HepG2 (cell line): ENCODE data around the gene PACS2. TPM values are rescaled to one million over a fixed set of nuclear protein-coding genes. Genes with fewer than 3 reads are reported as not detected.

ENCODE experiments used
- FOXC1 ChIP-seq: sonication (generic); formaldehyde crosslinking; IDR thresholded peaks from 2 replicates; pipeline ENCODE4 v1.8.0; 2022; ENCODE audit warnings: mild to moderate bottlenecking, missing genetic modification reagents, borderline replicate concordance
- FOXO1 ChIP-seq: sonication (generic); formaldehyde crosslinking; IDR thresholded peaks from 2 replicates; pipeline ENCODE4 v1.4.0; 2020; ENCODE audit warnings: missing genetic modification reagents
- KAT7 ChIP-seq: IDR thresholded peaks from 2 replicates; pipeline ENCODE4 v1.6.1; 2018; ENCODE audit warnings: borderline replicate concordance, missing compliant biosample characterization
- PLSCR1 ChIP-seq: sonication (generic); formaldehyde crosslinking; IDR thresholded peaks from 2 replicates; pipeline ENCODE4 v1.5.0; 2020; ENCODE audit warnings: missing genetic modification reagents, mild to moderate bottlenecking, borderline replicate concordance
- SIX1 ChIP-seq: sonication (generic); formaldehyde crosslinking; IDR thresholded peaks from 2 replicates; pipeline ENCODE4 v1.4.0; 2020; ENCODE audit warnings: missing genetic modification reagents, borderline replicate concordance
- THYN1 ChIP-seq: sonication (generic); formaldehyde crosslinking; IDR thresholded peaks from 2 replicates; pipeline ENCODE4 v1.8.1; 2023; ENCODE audit warnings: low read depth, mild to moderate bottlenecking, moderate library complexity, missing genetic modification reagents, borderline replicate concordance
- U2AF1 ChIP-seq: fragments of 200-400 bp; formaldehyde crosslinking; optimal IDR thresholded peaks from 2 replicates; pipeline ENCODE3; 2017; ENCODE audit warnings: mild to moderate bottlenecking, low read depth, low read length
- ZNF513 ChIP-seq: sonication (generic); formaldehyde crosslinking; conservative IDR thresholded peaks from 2 replicates; pipeline ENCODE4 v1.5.0; 2020; ENCODE audit warnings: missing genetic modification reagents
- ZNF552 ChIP-seq: sonication (generic); formaldehyde crosslinking; IDR thresholded peaks from 2 replicates; pipeline ENCODE4 v1.9.0; 2022; ENCODE audit warnings: missing genetic modification reagents, mild to moderate bottlenecking, borderline replicate concordance
- ZNF629 ChIP-seq: sonication (generic); formaldehyde crosslinking; conservative IDR thresholded peaks from 2 replicates; pipeline ENCODE4 v1.5.0; 2020; ENCODE audit warnings: missing genetic modification reagents
- ZNF678 ChIP-seq: sonication (generic); formaldehyde crosslinking; IDR thresholded peaks from 2 replicates; pipeline ENCODE4 v1.4.0; 2020; ENCODE audit warnings: mild to moderate bottlenecking, missing genetic modification reagents
- ZNF788 ChIP-seq: sonication (generic); formaldehyde crosslinking; IDR thresholded peaks from 2 replicates; pipeline ENCODE4 v1.5.0; 2020; ENCODE audit warnings: mild to moderate bottlenecking, missing genetic modification reagents, borderline replicate concordance
- ZSCAN20 ChIP-seq: sonication (generic); formaldehyde crosslinking; IDR thresholded peaks from 2 replicates; pipeline ENCODE4 v1.4.0; 2020; ENCODE audit warnings: missing genetic modification reagents, mild to moderate bottlenecking, borderline replicate concordance
- polyA plus RNA-seq, 8 experiments: library from polyadenylated mRNA; depleted of rRNA in 3 of 8; stranded (reverse) in 7 of 8; unstranded in 1 of 8; fragments of >200 nt; fragmentation: Illumina TruSeq in 4 of 8; extraction: Trizol in 4 of 8; gene quantifications; 2 replicates each; pipeline versions ENCODE4 v1.2.1 to v1.2.3, GENCODE V29; 2011 to 2016; ENCODE audit warnings: low read depth in 4 of 8, missing spikeins in 1 of 8, mixed read lengths in 1 of 8; ENCODE audit not compliant: insufficient read depth in 1 of 8
- total RNA-seq, 5 experiments: library from RNA; depleted of rRNA; stranded (reverse); fragments of >200 nt; fragmentation: Illumina TruSeq; extraction: Trizol; gene quantifications; 2 replicates each; pipeline ENCODE4 v1.2.3, GENCODE V29; 2016; ENCODE audit warnings: low read depth in 1 of 5
- TF ChIP-seq, protein P1 (sequence below): fragments of 450-650 bp; IDR thresholded peaks from 2 replicates; pipeline ENCODE4 v1.6.1; 2017; ENCODE audit warnings: mild to moderate bottlenecking
- TF ChIP-seq, protein P2 (sequence below): sonication (generic); formaldehyde crosslinking; IDR thresholded peaks from 2 replicates; pipeline ENCODE4 v1.4.0; 2020; ENCODE audit warnings: missing genetic modification reagents, borderline replicate concordance
- TF ChIP-seq, protein P3 (sequence below): sonication (generic); formaldehyde crosslinking; IDR thresholded peaks from 2 replicates; pipeline ENCODE4 v1.8.0; 2022; ENCODE audit warnings: mild to moderate bottlenecking, missing genetic modification reagents; ENCODE audit not compliant: insufficient replicate concordance

PACS2 gene
- total and polyA plus RNA-seq, 2 of the 13 experiments (the other 11 are each of a cell fraction or from before 2014, with no cell fraction given): 23.6 to 27.6 TPM

DNA sequence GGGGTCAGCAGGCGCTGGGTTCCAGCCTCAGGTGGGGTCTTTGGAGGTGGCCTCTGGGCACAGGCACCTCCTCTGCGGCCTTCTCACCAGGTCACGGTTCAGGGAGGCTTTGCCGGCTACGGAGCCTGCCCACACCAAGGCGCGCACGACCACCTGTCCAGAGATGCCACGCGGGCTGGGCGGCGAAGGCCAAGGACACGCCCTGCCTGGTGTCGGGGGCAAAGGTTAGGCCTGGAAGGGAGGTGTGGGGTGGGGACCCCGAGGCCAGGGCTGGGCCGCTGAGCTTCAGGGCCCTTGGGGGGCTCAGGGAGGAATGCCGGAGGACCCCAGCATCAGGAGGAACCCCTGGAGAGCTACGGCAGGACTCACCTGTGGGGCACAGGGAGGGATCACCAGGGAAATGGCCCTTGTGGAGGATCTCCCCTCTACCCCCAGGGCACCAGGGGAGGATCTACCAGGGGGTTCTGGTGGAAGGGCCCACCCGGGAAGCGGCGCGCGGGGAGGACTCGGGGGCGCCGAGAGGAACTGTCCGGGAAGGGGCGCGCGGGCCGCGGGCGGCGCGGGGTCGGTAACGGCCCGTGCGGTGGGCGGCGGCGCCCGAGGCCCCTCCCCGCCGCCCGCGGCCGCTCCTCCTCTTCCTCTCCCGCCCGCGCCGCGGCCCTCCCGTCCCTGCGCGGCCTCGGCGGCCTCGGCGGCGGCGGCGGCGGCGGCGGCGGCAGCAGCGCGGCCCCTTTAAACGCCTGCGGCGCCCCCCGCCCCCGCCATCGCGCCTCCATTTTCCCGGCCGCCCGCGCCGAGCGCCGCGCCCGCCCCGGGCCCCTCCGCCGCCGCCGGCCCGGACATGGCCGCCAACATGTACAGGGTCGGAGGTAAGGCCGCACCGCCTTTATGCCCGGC, 104.9 kb downstream of the PACS2 start, which contains the start of gene MTA1 (continued):
- TF ChIP-seq, protein P1, sequence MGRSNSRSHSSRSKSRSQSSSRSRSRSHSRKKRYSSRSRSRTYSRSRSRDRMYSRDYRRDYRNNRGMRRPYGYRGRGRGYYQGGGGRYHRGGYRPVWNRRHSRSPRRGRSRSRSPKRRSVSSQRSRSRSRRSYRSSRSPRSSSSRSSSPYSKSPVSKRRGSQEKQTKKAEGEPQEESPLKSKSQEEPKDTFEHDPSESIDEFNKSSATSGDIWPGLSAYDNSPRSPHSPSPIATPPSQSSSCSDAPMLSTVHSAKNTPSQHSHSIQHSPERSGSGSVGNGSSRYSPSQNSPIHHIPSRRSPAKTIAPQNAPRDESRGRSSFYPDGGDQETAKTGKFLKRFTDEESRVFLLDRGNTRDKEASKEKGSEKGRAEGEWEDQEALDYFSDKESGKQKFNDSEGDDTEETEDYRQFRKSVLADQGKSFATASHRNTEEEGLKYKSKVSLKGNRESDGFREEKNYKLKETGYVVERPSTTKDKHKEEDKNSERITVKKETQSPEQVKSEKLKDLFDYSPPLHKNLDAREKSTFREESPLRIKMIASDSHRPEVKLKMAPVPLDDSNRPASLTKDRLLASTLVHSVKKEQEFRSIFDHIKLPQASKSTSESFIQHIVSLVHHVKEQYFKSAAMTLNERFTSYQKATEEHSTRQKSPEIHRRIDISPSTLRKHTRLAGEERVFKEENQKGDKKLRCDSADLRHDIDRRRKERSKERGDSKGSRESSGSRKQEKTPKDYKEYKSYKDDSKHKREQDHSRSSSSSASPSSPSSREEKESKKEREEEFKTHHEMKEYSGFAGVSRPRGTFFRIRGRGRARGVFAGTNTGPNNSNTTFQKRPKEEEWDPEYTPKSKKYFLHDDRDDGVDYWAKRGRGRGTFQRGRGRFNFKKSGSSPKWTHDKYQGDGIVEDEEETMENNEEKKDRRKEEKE: no peak
- TF ChIP-seq U2AF1: no peak
- TF ChIP-seq KAT7 (CRISPR knock-in tag): no peak
- TF ChIP-seq, protein P2, sequence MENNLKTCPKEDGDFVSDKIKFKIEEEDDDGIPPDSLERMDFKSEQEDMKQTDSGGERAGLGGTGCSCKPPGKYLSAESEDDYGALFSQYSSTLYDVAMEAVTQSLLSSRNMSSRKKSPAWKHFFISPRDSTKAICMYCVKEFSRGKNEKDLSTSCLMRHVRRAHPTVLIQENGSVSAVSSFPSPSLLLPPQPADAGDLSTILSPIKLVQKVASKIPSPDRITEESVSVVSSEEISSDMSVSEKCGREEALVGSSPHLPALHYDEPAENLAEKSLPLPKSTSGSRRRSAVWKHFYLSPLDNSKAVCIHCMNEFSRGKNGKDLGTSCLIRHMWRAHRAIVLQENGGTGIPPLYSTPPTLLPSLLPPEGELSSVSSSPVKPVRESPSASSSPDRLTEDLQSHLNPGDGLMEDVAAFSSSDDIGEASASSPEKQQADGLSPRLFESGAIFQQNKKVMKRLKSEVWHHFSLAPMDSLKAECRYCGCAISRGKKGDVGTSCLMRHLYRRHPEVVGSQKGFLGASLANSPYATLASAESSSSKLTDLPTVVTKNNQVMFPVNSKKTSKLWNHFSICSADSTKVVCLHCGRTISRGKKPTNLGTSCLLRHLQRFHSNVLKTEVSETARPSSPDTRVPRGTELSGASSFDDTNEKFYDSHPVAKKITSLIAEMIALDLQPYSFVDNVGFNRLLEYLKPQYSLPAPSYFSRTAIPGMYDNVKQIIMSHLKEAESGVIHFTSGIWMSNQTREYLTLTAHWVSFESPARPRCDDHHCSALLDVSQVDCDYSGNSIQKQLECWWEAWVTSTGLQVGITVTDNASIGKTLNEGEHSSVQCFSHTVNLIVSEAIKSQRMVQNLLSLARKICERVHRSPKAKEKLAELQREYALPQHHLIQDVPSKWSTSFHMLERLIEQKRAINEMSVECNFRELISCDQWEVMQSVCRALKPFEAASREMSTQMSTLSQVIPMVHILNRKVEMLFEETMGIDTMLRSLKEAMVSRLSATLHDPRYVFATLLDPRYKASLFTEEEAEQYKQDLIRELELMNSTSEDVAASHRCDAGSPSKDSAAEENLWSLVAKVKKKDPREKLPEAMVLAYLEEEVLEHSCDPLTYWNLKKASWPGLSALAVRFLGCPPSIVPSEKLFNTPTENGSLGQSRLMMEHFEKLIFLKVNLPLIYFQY (CRISPR knock-in tag): no peak
- TF ChIP-seq PLSCR1 (CRISPR knock-in tag): no peak
- peak; percentile 26; the same call in 1 of the 2 replicates for TF ChIP-seq ZNF678 (CRISPR knock-in tag)
- peak; percentile 82; the same call in 1 of the 2 replicates for TF ChIP-seq ZNF788 (CRISPR knock-in tag)
- TF ChIP-seq ZNF629 (CRISPR knock-in tag): no peak
- no peak for TF ChIP-seq ZNF513 (CRISPR knock-in tag)
- no peak for TF ChIP-seq FOXO1 (CRISPR knock-in tag)
- peak; percentile 70; the same call in 1 of the 2 replicates for TF ChIP-seq ZSCAN20
- 0 out of 2 replicates have a peak, but pooled peaks have one; percentile 29 for TF ChIP-seq ZNF552
- TF ChIP-seq, protein P3, sequence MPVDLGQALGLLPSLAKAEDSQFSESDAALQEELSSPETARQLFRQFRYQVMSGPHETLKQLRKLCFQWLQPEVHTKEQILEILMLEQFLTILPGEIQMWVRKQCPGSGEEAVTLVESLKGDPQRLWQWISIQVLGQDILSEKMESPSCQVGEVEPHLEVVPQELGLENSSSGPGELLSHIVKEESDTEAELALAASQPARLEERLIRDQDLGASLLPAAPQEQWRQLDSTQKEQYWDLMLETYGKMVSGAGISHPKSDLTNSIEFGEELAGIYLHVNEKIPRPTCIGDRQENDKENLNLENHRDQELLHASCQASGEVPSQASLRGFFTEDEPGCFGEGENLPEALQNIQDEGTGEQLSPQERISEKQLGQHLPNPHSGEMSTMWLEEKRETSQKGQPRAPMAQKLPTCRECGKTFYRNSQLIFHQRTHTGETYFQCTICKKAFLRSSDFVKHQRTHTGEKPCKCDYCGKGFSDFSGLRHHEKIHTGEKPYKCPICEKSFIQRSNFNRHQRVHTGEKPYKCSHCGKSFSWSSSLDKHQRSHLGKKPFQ (CRISPR knock-in tag): no peak
- no peak for TF ChIP-seq SIX1 (CRISPR knock-in tag)
- peak; percentile 90 for TF ChIP-seq FOXC1
- TF ChIP-seq THYN1 (CRISPR knock-in tag): no peak
